ENCODE measurements around the gene NPAS2. TPM values are rescaled to one million over a fixed set of nuclear protein-coding genes. Genes with fewer than 3 reads are reported as not detected.

NPAS2 gene
- total RNA-seq, 4 donors from 2014 or later: 4.7 to 131 (median 11.2) TPM

DNA sequence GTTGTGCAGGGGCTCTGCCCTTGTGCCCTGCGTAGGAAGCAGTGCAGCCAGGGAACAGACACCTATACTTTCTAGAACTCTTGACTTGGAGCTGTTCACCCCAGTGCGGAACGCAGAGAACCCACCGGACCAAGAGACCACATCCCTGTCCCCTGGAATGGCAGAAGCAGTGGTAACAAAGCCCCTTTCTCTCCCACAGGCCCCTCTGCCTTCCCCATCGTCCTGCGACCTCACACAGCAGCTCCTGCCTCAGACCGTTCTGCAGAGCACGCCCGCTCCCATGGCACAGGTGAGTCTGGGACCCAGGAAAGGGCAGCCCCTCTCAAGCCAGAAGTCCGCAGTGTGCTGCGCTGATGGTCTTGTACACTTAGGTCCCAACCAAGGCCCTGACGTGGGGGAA is 157.6 kb downstream of the NPAS2 start:
- no peak for TF ChIP-seq CTCF (IDR thresholded peaks at IDR 0.05; ENCODE audit: low read depth)

DNA sequence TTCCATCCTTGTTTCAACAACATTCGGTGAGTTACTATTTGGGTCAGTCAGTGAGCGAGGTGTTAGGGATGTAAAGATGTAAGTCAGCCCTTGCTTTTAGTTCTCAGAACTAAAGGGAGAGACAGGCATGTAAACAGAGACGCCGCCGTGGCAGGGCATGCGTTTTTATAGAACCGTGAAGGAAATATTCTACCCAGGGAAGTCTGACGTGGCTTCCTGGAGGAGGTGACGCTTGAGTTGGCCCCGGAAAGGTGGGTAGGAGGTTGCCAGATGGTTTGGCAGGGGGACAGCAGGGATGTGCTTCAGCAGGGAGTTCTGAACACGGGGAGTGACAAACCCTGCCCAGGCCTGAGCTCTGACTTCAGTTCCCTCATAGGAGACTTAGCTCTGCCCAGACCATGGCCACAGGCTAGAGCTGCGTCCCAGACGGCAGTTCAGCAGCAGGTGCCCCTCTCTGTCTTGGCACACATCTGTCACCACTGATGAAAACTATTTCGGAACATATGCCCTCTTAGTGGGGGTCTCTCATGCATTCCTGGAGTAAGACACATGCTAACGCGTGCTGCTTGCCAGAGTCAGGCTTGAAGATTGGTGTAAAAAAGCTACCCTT is 158.7 kb downstream of the NPAS2 start:
- TF ChIP-seq CTCF (IDR thresholded peaks at IDR 0.05; ENCODE audit: low read depth): no peak

GRCh38 chr2:100980046-100980445 is 160.1 kb downstream of the NPAS2 start:
- no peak for TF ChIP-seq CTCF (IDR thresholded peaks at IDR 0.05; ENCODE audit: low read depth)

- TF ChIP-seq CTCF (IDR thresholded peaks at IDR 0.05; ENCODE audit: low read depth): no peak
Observed at GRCh38 chr2:100981011-100981410, 161.1 kb downstream of the NPAS2 start.

DNA sequence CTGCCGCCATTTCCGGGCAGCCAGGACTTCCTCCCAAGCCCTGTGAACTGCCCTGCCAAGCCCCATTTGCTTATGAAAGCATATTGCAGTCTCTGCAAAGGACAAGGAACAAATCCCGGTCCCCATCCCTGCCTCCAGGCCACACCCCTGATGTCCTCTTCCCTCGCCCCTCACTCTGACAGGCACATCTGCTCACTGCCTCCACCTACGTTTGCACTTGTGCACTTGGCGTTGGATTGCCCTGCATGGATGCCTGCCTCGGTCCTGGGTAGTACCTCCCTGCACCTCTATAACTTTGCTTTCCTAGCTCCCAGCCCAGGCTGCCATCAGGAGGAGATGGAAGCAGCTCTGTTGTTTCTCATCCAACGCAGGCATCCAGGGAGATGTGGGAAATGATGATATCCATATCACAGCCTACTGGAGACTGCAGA is 162.5 kb downstream of the NPAS2 start:
- TF ChIP-seq CTCF (IDR thresholded peaks at IDR 0.05; ENCODE audit: low read depth): no peak

DNA sequence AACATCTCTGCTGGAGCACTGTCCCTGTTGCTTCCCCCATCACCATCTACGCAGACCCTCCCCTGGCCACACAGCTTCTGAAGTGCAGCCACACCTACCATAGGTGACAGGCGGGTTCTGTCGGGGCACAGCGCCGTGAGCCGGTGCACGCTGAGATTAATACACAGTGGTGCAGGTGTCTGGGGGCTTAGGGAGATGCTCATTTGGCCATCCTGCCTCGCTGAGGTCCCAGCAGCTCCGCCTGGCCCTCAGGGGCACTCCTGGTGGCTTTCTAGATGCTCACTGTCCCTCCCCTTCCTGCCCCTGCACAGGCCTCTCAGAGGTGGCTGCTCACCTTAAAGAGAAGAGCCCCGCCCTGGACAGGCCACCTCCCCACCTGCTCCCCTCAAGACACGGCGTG is 163.3 kb downstream of the NPAS2 start:
- no peak for TF ChIP-seq CTCF (IDR thresholded peaks at IDR 0.05; ENCODE audit: low read depth)

GRCh38 chr2:100983684-100984310 is 163.9 kb downstream of the NPAS2 start:
- no peak for TF ChIP-seq CTCF (IDR thresholded peaks at IDR 0.05; ENCODE audit: low read depth)
